ENCODE results near the gene NUDT6.
"Not testable (repeated sequence)": the region's sequence is repeated elsewhere in the genome, so short reads cannot be mapped to it uniquely, and the experiment has no call there.

NUDT6 gene, protein sequence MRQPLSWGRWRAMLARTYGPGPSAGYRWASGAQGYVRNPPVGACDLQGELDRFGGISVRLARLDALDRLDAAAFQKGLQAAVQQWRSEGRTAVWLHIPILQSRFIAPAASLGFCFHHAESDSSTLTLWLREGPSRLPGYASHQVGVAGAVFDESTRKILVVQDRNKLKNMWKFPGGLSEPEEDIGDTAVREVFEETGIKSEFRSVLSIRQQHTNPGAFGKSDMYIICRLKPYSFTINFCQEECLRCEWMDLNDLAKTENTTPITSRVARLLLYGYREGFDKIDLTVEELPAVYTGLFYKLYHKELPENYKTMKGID

DNA sequence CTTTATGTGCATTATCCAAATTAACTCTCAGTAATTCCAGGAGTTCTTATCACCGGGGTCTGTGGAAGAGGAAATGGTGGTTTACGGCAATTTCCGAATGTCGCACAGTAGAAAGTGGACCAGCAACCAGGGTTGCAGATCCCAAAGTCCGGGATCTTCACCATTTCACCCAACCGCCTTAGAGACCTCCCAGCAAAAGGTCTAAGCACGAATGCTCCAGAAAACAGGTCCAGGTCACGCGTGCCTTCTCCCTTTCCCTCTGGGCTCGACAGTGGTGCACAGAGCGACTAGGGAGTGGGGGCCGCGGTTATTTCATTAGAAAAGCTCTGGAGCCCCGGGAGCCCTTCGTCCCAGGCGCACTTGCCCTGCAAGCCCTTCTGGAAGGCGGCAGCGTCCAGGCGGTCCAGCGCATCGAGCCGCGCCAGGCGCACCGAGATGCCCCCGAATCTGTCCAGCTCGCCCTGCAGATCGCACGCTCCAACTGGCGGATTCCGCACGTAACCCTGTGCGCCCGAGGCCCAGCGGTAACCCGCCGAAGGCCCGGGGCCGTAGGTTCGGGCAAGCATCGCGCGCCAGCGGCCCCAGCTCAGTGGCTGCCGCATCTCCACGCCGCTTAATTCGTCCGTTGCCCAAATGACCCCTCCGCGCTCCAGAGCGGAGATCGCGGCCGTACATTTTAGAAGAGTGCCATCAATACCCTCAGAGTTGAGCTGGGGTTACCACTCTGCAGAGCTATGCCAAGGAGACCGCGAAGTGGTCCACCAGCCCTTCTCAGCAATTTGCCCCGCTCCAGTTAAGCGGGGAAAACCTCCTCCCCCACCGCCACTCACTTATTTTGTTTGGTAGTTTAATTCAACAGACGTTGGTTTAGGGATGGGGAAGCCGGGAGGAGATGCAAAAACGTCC, at the start of gene NUDT6:
TSS of gene NUDT6 (minus strand) at position 627 of the 906 bp plus-strand sequence. CDS start at position 602, 25 bp downstream.
- no peaks in the 10 kb centered on the region for H3K9me3 Mint-ChIP-seq
- H3K4me3 Mint-ChIP-seq = no peak within 1 kb of the TSS
- DNase-seq (ENCODE audit: low spot score in 2 of 2) = peak; percentile 37 to 81
- H3K4me1 Mint-ChIP-seq = no peaks in the 10 kb centered on the region
- peaks cover 6% of the 10 kb centered on the region for H3K36me3 Mint-ChIP-seq
- peak; percentile 73 for ATAC-seq
- peak within 1 kb of the TSS; percentile 92 for H3K27ac Mint-ChIP-seq

DNA sequence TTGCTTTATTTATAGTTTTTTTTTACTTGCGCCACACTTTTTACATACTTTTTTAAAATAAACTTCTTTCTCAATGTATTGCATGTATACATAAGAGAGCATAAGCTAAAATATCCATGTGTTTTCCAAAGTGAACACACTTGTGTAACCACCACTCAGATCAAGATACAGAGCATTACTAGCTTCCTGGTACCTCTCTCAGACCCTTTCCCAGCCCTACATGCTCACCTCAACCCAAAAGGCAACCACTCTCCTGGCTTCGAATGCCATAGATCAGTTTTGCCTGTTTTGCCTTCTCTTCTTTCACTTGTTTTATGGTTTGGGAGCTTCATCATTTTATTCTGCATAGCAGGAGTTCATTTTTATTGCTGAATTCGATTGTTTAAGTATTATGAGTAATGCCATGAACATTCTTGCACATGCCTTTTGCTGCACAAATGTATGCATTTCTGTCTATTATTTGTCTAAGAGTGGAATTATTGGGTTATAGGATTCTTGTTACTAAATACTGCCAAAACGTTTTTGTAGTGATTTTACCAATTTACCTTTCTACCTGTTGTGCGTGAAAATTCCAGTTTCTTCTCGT, 45.9 kb upstream of the NUDT6 start:
- no peak for DNase-seq (ENCODE audit: low spot score in 2 of 2)
- ATAC-seq = no peak
- H3K27ac Mint-ChIP-seq = no peak overlapping the region
- H3K9me3 Mint-ChIP-seq = no peaks in the 10 kb centered on the region
- H3K36me3 Mint-ChIP-seq = peaks cover 13% of the 10 kb centered on the region
- no peak overlapping the region for H3K4me3 Mint-ChIP-seq
- peaks cover 2% of the 10 kb centered on the region for H3K4me1 Mint-ChIP-seq

DNA sequence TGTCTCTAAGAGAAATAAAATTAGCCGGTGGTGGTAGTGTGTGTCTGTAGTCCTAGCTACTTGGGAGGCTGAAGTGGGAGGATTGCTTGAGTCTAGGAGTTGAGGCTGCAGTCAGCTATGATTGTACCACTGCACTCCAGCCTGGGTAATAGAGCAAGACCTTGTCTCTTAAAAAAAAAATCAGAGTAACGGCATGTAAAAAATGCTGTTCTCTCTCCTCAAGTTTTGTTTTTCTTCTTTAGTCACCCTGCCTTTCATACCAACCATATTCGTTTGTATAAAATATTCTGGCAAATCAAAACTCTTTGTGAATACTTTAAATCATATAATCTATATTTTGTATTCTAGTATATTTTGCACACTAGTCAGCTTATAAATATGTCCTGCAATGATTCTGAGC, 44.8 kb upstream of the NUDT6 start:
- H3K4me1 Mint-ChIP-seq = peaks cover 8% of the 10 kb centered on the region

DNA sequence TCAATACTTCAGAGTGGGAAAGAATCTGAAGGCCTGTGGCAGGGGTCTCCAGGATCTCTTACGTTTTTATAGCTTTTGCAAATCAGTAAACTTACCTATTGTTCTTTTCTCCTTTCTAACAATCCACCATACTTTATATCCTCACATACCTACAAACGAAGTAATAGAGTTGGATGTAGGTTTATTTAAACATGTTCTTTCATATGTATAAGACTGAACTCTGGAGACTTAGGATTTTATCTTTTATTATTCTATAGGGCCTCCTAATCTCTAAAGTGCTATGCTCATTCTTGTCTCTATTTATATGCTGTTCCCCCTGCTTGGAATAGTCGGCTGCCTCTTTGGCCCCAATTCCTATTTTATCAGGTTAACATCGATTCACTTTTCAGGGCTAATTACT, 43.8 kb upstream of the NUDT6 start:
- no peak overlapping the region for H3K4me3 Mint-ChIP-seq
- peaks cover 8% of the 10 kb centered on the region for H3K4me1 Mint-ChIP-seq
- DNase-seq (ENCODE audit: low spot score in 2 of 2) (no peak), ATAC-seq (no peak)
- no peak overlapping the region for H3K27ac Mint-ChIP-seq
- no peaks in the 10 kb centered on the region for H3K9me3 Mint-ChIP-seq
- peaks cover 5% of the 10 kb centered on the region for H3K36me3 Mint-ChIP-seq

More for the DNA sequence above, 44.8 kb upstream of the NUDT6 start:
- DNase-seq (ENCODE audit: low spot score in 2 of 2) = no peak
- ATAC-seq = no peak
- Mint-ChIP-seq H3K27ac (no peak overlapping the region), H3K4me3 (no peak overlapping the region), H3K36me3 (peaks cover 8% of the 10 kb centered on the region), H3K9me3 (no peaks in the 10 kb centered on the region)

DNA sequence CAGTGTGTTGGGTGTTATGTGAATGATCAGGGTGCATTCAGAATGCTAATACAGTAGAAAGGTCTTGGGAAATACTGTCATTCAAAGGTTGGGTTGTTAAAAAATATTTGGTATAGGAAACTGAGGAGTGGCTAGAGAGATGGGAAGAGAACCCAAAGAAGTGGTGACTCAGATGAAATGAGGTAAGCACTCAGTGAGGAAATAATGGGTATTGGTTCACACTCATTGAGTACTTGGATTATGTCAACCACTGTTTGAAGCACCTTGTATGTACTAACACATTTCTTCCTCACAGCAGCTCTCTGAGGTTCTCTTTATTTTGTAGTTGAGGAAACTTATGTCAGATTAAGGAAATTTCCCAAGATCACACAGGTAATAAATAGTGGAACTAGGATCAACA, 40.8 kb upstream of the NUDT6 start:
- H3K27ac Mint-ChIP-seq = no peak overlapping the region
- ATAC-seq = peak; percentile 68

DNA sequence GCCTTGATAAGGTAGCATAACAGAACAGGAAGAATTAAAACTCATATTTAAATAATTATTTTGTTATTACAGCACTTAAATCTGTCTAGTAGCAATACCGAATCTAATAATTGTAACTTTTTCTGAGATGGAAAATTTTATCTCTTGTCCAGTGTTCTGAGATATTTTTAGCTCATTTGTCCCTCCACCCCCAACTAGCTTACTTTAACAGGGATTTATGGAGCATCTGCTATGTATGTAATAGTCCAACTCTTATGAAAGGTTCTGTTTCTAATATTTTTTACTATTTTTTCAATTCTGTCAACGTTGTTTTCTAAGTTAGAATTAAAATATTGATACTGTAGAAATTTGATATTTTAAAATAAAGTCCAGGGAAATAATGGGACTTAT, 38.2 kb upstream of the NUDT6 start:
- Mint-ChIP-seq H3K4me3 (no peak overlapping the region), H3K27ac (no peak overlapping the region), H3K36me3 (peaks cover 5% of the 10 kb centered on the region), H3K4me1 (peaks cover 8% of the 10 kb centered on the region), H3K9me3 (no peaks in the 10 kb centered on the region)
- no peak for ATAC-seq
- no peak for DNase-seq (ENCODE audit: low spot score in 2 of 2)

More for the DNA sequence above, 40.8 kb upstream of the NUDT6 start:
- no peak overlapping the region for H3K4me3 Mint-ChIP-seq
- peaks cover 5% of the 10 kb centered on the region for H3K36me3 Mint-ChIP-seq
- peaks cover 8% of the 10 kb centered on the region for H3K4me1 Mint-ChIP-seq
- no peak for DNase-seq (ENCODE audit: low spot score in 2 of 2)
- H3K9me3 Mint-ChIP-seq = no peaks in the 10 kb centered on the region

DNA sequence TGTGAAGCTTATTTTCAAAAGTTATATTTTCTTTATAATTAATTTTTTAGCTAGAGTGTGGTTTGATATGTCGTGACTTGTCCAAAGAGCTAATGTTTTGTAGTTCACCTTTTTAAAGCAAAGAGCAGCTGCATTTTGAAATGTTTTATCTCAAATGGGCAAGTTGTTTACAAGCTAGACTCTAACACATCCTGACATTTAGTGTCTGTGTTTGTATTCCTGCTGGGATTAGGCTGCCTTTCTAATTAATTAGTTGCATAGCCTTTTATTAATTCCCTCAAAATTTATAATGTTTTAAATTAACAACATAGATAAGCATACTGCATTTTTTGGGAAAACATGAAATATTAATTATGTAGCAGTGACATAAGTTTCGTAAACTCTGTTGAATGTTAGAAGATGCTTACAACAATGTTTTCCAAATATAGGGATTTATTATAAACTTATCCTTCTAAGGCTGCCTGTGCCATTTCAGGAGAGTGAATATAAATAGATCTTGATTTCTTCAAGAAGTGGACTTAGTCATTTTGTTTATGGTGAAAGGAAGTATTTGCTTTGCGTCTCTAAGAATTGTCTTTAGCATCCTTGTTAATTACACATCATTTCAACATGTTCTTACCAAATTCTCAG, 37.7 kb upstream of the NUDT6 start:
- Mint-ChIP-seq H3K4me3 (no peak overlapping the region), H3K9me3 (no peaks in the 10 kb centered on the region), H3K27ac (no peak overlapping the region), H3K36me3 (peaks cover 5% of the 10 kb centered on the region), H3K4me1 (peaks cover 8% of the 10 kb centered on the region)
- no peak for DNase-seq (ENCODE audit: low spot score in 2 of 2)
- no peak for ATAC-seq

DNA sequence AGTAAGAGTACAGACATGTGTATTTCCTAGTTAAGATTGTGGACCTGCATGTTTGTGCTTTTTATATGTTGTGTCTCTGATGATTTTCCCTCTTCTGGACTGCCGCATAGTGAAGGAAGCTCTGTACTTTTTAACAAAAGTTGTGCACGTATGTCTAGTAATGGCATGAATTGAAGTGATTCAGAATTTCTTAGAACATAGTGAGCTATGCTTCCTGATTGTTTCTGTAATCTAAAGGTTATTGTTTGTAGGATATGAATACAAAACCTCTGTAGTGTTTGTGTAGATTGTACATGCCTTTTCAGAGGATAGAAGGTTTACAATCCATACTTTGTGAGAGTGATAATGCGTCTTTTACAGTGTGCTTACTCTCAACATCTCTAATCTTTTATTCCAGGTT, 37.0 kb upstream of the NUDT6 start:
- Mint-ChIP-seq H3K9me3 (no peaks in the 10 kb centered on the region), H3K27ac (no peak overlapping the region), H3K4me3 (no peak overlapping the region), H3K4me1 (peaks cover 8% of the 10 kb centered on the region), H3K36me3 (peaks cover 5% of the 10 kb centered on the region)
- no peak for ATAC-seq
- no peak for DNase-seq (ENCODE audit: low spot score in 2 of 2)

DNA sequence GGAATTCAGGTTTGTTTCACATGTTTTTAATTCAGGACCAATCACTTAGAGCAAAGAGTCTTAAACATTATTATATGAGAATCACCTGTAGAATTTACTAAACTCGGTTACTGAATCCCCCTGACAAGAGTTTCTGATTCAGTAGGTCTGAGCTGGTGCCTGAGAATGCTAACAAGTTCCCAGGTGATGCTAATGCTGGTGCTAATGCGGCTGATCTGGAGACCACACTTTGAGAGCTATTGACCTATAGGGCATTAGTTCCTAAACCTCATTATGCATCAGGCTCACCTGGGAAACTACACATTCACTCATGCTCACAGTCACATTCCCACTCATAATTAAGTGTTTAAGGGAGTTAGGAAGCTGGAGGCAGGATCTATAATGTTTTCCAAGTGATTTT, 36.1 kb upstream of the NUDT6 start:
- Mint-ChIP-seq H3K9me3 (no peaks in the 10 kb centered on the region), H3K36me3 (no peaks in the 10 kb centered on the region), H3K4me1 (peaks cover 7% of the 10 kb centered on the region), H3K4me3 (no peak overlapping the region), H3K27ac (no peak overlapping the region)
- no peak for DNase-seq (ENCODE audit: low spot score in 2 of 2)
- ATAC-seq = no peak

DNA sequence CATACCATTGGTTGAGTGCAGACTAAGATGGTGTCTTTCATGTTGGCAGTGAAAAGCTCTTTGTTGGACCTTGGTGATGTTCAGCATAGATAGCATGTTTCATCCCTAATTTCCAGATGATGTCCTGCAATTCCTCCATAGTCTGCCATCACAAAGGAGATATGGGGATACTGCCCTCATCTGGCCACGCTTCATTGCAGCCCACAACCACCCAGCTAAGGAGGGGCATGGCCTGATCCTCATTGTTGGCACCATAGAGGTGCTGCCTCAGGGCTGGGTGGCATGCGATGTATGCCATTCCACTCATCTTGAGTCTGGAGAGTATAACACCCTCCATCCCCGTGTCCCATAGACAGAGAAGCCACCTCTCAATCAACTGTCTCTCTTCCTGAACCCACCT, 31.5 kb upstream of the NUDT6 start:
- Mint-ChIP-seq H3K27ac (no peak overlapping the region), H3K4me3 (no peak overlapping the region), H3K36me3 (peaks cover 20% of the 10 kb centered on the region), H3K4me1 (no peaks in the 10 kb centered on the region), H3K9me3 (no peaks in the 10 kb centered on the region)
- DNase-seq (ENCODE audit: low spot score in 2 of 2) (no peak), ATAC-seq (no peak)

DNA sequence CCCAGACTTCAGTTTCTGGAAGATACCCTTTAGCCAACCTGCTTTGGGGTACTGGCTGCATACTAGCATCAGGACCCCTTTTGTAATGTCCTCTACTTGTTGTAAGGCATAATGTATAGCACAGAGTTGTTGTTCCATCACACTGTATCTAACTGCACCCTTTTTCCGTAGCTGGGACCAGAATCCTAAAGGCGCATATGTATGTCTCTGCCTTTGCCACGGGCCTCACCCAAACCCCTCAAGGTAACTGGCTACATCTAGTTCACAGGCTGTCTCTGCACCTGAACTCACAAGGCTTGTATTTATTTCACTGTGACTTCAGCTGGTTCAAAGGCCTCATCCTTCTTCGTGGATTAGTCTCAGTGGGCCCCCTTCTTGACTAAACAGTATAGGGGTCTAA, 29.6 kb upstream of the NUDT6 start:
- peaks cover 37% of the 10 kb centered on the region for H3K36me3 Mint-ChIP-seq
- ATAC-seq (no peak), DNase-seq (ENCODE audit: low spot score in 2 of 2) (no peak)
- no peak overlapping the region for H3K27ac Mint-ChIP-seq
- no peaks in the 10 kb centered on the region for H3K4me1 Mint-ChIP-seq
- no peaks in the 10 kb centered on the region for H3K9me3 Mint-ChIP-seq
- H3K4me3 Mint-ChIP-seq = no peak overlapping the region

DNA sequence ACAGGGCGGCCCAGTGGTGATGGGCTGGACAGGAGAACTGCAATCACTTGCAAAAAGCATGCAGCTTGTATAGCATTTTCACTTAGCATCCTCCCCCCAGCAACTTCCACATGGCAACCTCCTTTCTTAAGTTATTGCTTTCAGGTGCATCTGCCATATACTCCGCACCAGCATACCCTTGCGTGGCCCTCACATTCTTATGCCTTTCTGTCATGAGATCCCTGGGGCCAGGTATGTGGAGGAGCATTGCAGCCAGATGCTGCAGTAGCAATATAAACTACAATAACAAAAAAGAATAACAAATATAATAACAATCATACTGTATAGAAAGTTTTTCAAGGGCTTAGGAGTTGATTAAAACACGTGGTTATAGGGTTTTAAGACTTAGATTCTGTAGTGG, 26.3 kb upstream of the NUDT6 start:
- Mint-ChIP-seq H3K4me3 (no peak overlapping the region), H3K9me3 (no peaks in the 10 kb centered on the region), H3K27ac (no peak overlapping the region), H3K4me1 (no peaks in the 10 kb centered on the region), H3K36me3 (peaks cover 56% of the 10 kb centered on the region)
- DNase-seq (ENCODE audit: low spot score in 2 of 2) (no peak), ATAC-seq (no peak)

DNA sequence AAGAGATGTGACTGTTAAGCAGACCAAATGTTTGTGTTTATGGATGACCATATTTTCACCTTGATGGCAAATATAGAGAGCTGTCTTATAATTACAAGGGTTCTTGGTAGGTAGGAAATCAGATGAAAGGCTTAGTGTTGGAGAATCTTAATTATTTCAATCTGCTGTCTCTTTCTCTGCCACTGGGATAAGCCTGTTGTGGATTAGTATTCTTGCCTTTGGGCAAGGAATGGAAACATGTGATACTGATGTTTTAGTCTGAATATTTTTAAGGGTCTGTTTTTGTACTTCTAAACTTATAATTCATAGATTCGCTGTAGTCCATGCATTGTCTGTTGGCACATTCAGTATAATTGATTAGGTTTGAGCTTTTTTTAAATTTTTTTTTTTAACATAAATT, 23.7 kb upstream of the NUDT6 start:
- ATAC-seq (no peak), DNase-seq (ENCODE audit: low spot score in 2 of 2) (no peak)
- H3K4me3 Mint-ChIP-seq = no peak overlapping the region
- no peaks in the 10 kb centered on the region for H3K4me1 Mint-ChIP-seq
- H3K9me3 Mint-ChIP-seq = peaks cover 2% of the 10 kb centered on the region
- no peak overlapping the region for H3K27ac Mint-ChIP-seq
- peaks cover 63% of the 10 kb centered on the region for H3K36me3 Mint-ChIP-seq

DNA sequence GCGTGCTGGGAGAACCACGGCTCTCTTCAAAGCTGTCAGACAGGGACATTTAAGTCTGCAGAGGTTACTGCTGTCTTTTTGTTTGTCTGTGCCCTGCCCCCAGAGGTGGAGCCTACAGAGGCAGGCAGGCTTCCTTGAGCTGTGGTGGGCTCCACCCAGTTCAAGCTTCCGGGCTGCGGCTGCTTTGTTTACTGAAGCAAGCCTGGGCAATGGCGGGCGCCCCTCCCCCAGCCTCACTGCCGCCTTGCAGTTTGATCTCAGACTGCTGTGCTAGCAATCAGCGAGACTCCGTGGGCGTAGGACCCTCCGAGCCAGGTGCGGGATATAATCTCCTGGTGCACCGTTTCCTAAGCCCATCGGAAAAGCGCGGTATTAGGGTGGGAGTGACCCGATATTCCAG, 22.7 kb upstream of the NUDT6 start:
- Mint-ChIP-seq H3K4me3 (peak overlapping the region; percentile 35), H3K27ac (peak overlapping the region; percentile 29), H3K36me3 (peaks cover 61% of the 10 kb centered on the region)
- DNase-seq (ENCODE audit: low spot score in 2 of 2); H3K9me3 Mint-ChIP-seq; ATAC-seq; H3K4me1 Mint-ChIP-seq: not testable (repeated sequence)

DNA sequence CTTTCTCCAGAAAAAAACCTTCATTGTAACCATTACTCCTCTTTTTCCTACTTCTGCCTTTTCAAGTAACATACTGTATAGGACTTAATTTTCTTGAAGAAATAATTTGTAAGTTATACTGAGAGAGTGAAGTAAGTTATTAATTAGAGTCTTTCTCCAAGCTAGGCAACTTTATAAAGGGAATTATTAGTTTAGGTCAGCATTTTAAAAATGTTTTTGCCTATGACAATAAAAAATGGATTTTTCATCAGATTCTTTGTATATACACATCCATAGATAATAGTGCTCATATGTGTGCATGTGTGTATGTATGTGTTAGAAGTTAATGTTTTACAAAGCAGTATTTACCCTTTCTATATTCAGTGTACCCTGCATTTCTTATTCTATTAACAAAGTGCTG, 10.4 kb upstream of the NUDT6 start:
- Mint-ChIP-seq H3K9me3 (no peaks in the 10 kb centered on the region), H3K27ac (peak overlapping the region; percentile 37), H3K4me3 (no peak overlapping the region), H3K36me3 (peaks cover 86% of the 10 kb centered on the region), H3K4me1 (peaks cover 14% of the 10 kb centered on the region)
- DNase-seq (ENCODE audit: low spot score in 2 of 2) (no peak), ATAC-seq (no peak)

Measured in stimulated activated effector memory CD8-positive, alpha-beta T cell treated with anti-CD3 and anti-CD28 coated beads, Interleukin-12 subunit alpha, Interleukin-12 subunit beta, amount 100 ng/mL, for 72 hours (primary cell).